ENCODE data around the gene TRAF5. TPM values are rescaled to one million over a fixed set of nuclear protein-coding genes. Genes with fewer than 3 reads are reported as not detected.

Gene TRAF5, protein sequence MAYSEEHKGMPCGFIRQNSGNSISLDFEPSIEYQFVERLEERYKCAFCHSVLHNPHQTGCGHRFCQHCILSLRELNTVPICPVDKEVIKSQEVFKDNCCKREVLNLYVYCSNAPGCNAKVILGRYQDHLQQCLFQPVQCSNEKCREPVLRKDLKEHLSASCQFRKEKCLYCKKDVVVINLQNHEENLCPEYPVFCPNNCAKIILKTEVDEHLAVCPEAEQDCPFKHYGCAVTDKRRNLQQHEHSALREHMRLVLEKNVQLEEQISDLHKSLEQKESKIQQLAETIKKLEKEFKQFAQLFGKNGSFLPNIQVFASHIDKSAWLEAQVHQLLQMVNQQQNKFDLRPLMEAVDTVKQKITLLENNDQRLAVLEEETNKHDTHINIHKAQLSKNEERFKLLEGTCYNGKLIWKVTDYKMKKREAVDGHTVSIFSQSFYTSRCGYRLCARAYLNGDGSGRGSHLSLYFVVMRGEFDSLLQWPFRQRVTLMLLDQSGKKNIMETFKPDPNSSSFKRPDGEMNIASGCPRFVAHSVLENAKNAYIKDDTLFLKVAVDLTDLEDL
- 12.0 TPM for total RNA-seq

DNA sequence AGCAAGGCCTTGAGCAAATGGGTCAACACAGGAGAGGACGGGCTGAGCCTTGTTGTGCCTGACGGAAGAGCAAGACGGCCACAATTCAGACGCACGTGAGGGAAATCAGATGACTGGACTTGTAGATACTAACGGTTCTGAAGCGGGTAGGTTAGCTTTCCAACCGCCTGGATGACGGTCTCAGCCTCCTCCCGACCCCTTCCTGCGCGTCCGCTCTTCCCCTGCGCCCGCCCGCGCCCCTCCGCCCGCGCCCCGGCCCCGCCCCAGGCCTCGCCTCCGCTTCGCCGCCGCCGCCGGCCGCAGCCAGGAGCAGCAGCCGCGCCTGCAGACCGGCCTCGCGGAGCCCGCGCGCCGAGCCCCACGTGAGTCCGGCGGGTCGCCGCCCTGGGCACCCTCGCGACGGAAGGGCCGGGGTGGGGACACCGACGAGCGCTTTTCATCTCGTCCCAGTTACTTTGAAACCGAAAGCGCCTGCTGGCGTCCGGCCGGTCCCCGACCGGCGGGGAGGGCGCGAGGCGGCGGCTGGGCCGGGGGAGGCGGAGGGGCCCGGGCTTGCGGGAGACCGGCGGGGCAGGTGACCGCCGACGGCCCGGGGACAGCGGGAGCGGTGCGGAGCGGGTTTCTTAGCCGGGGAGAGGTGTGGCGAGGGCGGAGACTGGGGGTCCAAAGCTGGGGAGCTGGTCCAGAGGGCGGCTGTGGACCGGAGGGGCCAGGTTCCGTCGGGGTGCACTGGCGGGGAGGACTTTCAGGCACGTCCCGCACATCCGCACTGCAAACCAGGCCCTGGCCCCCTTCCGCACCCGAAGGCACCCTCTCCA is at the start of gene TRAF5:
TSS of gene TRAF5 (plus strand) at position 306 of the 818 bp plus-strand sequence. CDS start 26,407 bp downstream, outside the sequence.

Other genes with a start within 250 kb of the TRAF5 start
- gene KCNH1, start 192.7 kb upstream of the TRAF5 start, total RNA-seq, result 12.5 TPM
- gene RCOR3, start 67.5 kb upstream of the TRAF5 start, total RNA-seq, result 52.6 TPM
- gene RD3, start 165.3 kb downstream of the TRAF5 start, total RNA-seq, result 0.92 TPM

Measured in diencephalon (tissue), 1 donor.